NCI-H1092 treated with DMSO at 0.1 percent for 48 hours (cell line): Measurements from ENCODE around the gene ABL2.
"Not testable (repeated sequence)": the region's sequence is repeated elsewhere in the genome, so short reads cannot be mapped to it uniquely, and the experiment has no call there.

ENCODE experiments used
- DNase-seq: peaks from one replicate; lab custom pipeline; 2025; lab: John Stamatoyannopoulos, UW

ABL2 gene

GRCh38 chr1:179217943-179218507 is 11.5 kb downstream of the ABL2 start:
- DNase-seq: no peak

DNA sequence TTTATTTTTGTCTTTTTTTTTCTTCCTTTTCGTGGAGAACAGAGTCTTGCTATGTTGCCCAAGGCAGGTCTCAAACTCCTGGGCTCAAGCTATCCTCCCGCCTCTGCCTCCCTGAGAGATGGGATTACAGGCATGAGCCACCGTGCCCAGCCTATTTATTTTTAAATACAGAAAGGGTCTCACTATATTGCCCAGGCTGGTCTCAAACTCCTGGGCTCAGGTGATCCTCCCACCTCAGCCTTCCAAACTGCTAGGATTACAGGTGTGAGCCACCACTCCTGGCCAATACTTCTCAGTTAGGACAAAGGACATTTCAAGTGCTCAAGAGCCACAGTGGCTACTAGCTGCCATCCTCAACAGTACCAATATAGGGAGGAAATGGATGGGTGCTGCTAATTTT is 16.2 kb downstream of the ABL2 start:
- DNase-seq: not testable (repeated sequence)

DNA sequence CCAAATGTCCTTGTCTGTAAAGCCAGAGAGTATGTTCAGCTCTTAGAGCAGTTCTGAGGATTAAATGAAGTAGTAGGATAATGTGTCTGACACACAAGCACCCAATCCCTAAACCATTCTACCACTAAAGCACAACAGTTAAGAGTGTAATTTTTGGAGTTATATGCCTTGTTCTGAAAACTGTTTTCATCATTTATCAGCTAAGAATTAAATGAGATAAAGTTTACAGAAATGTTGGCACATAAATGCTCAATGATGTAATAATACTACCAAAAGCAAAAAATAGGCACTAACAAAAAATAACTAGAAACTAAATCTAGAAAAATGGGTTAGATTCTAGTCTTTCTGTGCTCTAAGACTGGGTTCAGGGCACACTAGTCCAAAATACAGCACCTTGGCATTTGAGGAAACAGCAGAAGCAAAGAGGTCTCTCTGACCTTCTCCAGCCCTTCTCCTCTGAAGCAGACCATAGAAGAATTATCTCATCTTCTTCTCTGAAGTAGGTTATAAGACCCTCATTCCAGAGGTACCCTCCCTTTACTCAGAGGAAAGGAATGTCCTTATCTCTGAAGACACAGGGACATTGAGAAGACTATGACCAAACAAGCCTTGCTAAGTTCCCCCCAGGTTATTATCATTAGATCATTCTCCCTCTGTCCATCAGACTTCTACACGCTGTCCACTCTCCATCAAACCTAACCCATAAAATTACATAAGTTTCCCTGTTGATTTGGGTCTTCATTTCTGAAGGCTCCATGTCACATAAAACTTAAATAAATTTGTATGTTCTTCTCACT is 20.6 kb downstream of the ABL2 start:
- DNase-seq: no peak

- no peak for DNase-seq
These were observed 22.7 kb downstream of the ABL2 start for GRCh38 chr1:179206812-179207211.

DNA sequence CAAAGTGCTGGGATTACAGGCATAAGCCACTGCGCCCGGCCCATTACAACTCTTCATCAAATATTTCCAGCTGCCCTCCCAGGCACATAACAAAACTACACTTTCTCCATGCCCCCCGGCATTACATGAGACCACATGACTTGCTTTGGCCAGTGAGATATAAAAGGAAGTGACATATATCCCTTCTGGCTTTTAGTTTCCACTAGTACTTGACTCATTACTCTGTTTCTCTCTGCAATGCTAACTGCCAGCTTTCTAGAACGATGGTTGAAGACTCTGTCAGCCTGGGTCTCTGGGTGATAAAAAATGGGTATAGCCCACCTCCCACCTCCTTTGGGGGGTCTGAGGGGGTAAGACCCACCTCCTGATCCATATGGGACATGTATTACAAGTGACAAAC is 24.2 kb downstream of the ABL2 start:
- DNase-seq: no peak

DNA sequence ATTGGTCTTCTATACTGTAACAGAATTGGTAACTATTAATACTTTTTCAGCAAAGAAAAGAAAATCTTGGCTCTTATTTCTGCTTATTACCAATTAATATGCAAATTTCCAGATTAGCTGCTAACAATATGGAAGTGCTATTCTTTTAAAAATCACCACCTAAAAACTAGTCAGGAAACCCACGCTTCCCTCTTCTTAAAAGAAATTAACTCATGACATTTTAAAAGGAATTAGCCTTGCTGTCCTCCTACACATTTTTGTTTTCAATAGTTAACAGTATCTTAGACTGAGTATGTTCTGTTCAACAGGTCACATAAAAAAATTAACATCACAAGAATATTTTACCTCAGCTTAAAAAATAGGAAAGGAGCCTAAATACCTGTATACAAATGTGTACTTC is 27.3 kb downstream of the ABL2 start:
- DNase-seq: no peak

GRCh38 chr1:179200586-179200985 is 28.9 kb downstream of the ABL2 start:
- DNase-seq: no peak

- no peak for DNase-seq
These were observed 31.7 kb downstream of the ABL2 start for GRCh38 chr1:179197690-179198297.

- DNase-seq: not testable (repeated sequence)
These were observed 33.6 kb downstream of the ABL2 start for GRCh38 chr1:179195857-179196256.

DNA sequence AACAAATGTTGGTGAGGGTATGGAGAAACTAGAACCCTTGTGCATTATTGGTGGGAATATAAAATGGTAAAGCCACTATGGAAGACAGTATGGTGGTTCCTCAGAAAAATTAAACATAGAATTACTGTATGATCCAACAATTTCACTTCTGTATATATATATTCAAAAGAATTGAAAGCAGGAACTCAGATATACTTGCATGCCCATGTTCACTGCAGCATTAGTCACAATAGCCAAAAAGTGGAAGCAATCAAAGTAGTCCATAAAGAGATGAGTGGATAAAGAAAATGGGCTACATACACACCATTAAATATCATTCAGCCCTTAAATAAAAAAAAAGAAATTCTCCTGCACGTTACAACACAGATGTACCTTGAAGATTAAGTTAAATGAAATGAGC is 34.1 kb downstream of the ABL2 start:
- no peak for DNase-seq

DNA sequence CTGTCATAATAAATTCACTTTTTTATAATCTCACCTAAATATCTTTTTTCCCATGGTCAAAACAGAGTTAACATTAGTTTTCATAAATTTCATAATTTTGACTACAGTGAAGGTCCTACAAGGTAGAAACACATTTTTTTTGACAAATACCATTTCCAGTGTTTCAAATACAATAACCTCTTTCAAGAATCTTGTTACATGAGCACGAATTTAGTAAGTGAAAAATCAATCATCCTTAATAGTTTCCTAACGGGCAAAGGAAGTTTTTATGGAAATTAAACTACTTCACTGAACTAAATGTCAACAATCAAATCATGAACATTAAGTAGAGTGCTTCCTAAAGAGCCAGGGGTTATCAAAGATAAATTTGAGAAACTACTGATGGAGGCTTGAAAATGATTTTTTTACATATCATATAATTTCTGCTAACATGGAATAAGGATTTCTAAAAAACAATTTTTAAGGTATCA is 35.4 kb downstream of the ABL2 start:
- DNase-seq: no peak

GRCh38 chr1:179190861-179191260 is 38.6 kb downstream of the ABL2 start:
- DNase-seq: no peak

DNA sequence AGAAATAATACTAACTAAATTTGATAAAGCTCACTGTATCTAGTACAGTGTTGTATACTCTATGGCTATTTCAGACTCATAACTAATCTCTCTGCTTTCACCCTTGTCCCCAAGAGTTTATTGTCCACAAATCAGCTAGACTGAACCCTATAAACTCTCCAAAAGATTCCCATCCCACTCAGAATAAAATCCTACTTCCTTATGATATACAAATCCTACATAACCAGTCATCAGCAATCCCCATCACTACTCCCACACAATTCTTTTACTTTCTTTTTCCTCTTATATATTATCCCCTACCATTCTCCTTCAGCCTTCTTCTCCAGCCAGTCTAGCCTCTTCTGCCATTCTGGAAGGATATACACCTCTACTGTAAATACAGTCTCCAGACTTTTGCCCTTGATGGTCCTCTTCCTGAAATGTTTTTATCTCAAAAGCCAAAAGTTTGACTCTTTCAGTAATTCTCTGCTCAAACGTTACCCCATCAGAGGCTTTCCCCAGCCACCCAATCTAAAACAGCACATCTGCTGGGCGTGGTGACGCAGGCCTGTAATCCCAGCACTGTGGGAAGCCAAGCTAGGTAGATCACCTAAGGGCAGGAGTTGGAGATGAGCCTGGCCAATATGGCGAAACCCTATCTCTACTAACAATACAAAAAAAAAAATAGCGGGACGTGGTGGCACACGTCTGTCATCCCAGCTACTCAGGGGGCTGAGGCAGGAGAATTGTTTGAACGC is 41.6 kb downstream of the ABL2 start:
- DNase-seq: no peak

GRCh38 chr1:179187043-179187442 is 42.4 kb downstream of the ABL2 start:
- no peak for DNase-seq

GRCh38 chr1:179184403-179184802 is 45.1 kb downstream of the ABL2 start:
- DNase-seq: no peak

- DNase-seq: no peak
These were observed 45.6 kb downstream of the ABL2 start for GRCh38 chr1:179183857-179184256.

- no peak for DNase-seq
These were observed 50.5 kb downstream of the ABL2 start for GRCh38 chr1:179178950-179179349.

- DNase-seq: no peak
These were observed 51.3 kb downstream of the ABL2 start for GRCh38 chr1:179178183-179178582.

DNA sequence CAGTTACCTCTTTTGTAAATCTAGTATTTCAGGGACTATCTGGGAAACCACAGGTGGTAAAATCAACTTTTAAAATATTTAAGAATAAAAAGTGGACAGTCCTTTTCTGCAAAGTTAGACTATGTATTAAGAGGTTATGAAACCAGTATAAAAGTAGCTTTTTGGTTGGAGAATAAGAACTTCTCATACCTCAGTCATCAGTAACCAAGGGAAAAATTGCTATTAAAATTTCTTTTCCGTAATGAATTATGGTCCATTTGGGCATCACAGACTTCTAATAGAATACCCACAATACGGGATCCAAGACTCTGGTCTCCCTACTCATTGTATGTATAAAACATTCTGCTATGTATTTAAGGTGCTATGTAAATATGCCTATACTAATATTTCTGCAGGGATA is 51.9 kb downstream of the ABL2 start:
- no peak for DNase-seq

- DNase-seq: no peak
These were observed 52.3 kb downstream of the ABL2 start for GRCh38 chr1:179177182-179177581.

GRCh38 chr1:179175011-179175841 is 54.3 kb downstream of the ABL2 start:
- no peak for DNase-seq

- not testable (repeated sequence) for DNase-seq
These were observed 59.1 kb downstream of the ABL2 start for GRCh38 chr1:179170468-179170770.
